Measurements from ENCODE around the gene PSD4.

Gene PSD4

DNA sequence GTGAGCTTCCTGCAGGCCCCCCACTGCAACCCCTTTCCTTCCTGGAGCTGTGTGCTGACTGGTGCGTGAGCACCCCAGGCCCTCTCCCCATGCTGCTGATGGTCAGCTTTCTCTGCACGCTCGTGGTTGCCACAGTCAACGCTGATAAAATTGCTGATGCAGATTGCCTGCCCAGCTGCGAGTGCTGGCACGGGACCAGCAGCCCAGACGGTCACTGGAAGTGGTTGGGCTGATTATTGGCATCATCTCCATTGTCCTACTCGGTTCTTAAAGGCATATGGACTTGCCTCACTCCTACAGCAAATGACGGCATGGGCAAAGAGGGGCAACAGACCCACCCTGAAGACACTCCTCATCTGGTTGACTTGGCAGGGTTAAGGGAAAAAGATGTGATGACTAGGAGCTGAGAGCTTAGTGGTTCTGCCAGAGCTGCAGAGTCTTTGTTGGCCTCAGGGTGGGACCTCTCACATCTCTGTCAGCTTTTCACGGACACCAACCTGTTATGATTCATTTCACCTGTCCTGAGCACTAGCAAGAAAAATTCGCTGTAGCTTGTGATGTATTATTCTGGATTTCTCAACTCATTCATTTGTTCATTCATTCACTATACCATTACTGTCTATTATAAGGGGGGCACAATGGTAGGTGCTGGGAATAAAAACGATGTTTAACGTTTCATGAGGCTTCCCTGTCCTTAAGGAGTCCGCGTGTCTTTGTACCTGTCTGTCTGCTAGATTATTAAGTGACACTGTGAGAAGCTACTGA lies 66.6 kb downstream of the PSD4 start:
- H3K4me3 ChIP-seq (replicated peaks in 1 of 2; ENCODE audit: low read depth in 2 of 2, low read length in 2 of 2), result no peak overlapping the region
- peak; percentile 91 to 95 for DNase-seq (ENCODE audit: low read depth in 2 of 2)
- TF ChIP-seq, protein P1, sequence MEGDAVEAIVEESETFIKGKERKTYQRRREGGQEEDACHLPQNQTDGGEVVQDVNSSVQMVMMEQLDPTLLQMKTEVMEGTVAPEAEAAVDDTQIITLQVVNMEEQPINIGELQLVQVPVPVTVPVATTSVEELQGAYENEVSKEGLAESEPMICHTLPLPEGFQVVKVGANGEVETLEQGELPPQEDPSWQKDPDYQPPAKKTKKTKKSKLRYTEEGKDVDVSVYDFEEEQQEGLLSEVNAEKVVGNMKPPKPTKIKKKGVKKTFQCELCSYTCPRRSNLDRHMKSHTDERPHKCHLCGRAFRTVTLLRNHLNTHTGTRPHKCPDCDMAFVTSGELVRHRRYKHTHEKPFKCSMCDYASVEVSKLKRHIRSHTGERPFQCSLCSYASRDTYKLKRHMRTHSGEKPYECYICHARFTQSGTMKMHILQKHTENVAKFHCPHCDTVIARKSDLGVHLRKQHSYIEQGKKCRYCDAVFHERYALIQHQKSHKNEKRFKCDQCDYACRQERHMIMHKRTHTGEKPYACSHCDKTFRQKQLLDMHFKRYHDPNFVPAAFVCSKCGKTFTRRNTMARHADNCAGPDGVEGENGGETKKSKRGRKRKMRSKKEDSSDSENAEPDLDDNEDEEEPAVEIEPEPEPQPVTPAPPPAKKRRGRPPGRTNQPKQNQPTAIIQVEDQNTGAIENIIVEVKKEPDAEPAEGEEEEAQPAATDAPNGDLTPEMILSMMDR (IDR thresholded peaks at IDR 0.05; ENCODE audit: low read depth, low read length), result no peak

DNA sequence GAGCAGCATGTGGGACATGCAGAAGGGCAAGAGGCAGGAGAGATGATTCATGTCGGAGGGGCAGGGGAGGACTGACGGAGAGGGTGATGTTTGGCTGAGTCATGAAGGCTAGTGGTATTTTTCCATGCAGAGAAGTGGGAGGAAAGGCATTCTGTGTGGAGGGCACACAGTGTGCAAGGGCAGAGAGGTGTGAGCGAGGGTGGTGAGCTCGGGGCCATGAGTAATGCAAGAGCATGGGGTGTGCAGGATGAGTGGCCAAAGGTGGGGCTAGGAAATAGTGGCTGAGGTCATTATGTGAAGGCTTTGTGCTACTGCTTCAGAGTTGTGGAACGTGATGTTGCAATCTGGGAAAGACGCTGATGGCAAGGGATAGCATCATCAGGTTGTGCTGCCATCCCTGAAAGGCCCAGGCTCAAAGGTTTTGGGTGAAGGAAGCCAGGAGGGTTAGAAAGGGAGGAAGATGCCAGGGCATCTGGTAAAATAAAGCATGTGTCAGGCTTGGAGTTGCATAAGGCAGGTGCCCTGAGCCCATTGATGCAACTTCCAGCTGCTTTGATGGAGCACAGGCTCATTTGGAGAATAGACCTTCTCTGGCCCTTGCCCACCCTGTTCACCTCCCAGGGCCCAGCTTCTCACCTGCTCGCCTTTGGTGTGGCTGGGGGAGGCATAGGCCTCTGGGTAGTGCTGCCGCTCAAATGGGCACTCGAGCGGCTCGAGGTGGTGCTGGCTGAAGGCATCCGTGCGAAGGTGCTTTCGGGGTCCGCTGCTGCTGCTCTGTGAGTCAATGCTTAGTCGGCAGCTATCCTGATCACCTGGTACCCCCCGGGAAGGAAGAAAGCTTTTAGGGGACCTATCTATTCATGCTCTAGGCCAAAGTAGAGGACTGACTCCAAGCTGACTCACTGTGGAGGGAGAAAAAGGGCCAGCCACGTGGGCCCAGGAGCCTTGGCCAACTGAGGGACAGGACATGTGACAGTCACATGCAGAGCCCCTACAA lies 67.4 kb downstream of the PSD4 start:
- TF ChIP-seq, protein P1 (IDR thresholded peaks at IDR 0.05; ENCODE audit: low read depth, low read length), result no peak
- peak; percentile 96 to 100 for DNase-seq (ENCODE audit: low read depth in 2 of 2)
- H3K4me3 ChIP-seq (replicated peaks in 1 of 2; ENCODE audit: low read depth in 2 of 2, low read length in 2 of 2), result no peak overlapping the region

DNA sequence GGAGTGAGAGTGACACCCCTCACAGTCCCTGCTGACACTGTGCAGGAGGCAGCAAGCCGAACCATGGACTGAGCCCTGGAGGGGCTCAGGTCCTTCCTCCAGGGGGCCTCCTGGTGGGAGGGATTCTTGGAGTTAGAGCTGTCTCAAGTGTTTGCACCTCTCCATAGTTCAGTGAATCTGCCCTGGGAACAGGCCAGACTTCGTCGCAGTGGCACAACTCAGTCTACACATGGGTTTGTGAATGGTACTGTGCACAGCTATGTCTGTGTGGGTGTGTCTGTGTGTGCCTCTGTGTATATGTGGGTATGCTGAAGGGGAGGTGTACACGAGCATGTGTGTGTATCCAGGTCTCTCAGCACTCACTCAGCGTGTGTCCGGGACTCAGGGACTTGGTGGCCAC lies 68.6 kb downstream of the PSD4 start:
- no peak for DNase-seq (ENCODE audit: low read depth in 2 of 2)
- H3K4me3 ChIP-seq (replicated peaks in 1 of 2; ENCODE audit: low read depth in 2 of 2, low read length in 2 of 2), result no peak overlapping the region
- TF ChIP-seq, protein P1 (IDR thresholded peaks at IDR 0.05; ENCODE audit: low read depth, low read length), result no peak

DNA sequence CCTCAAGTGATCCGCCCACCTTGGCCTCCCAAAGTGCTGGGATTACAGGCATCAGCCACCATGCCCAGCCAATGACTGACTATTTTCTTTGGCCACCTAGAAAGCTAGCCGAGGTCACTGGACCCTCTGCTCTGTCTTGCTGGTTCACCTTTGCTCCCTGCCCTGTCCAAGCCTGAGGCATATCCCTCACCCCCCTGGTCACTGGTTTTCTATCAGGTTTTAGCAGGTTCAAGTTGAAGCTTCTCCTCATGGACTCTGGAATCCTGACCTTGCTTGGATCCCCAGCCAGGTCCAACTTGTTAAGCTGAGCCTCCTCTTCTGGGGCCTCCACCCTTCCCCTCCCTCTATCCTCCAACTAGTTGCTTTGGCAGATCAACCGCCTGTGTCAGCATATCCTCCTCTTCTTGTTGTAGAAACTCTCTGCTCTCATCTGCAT lies 71.5 kb downstream of the PSD4 start:
- TF ChIP-seq, protein P1 (IDR thresholded peaks at IDR 0.05; ENCODE audit: low read depth, low read length), result no peak
- no peak for DNase-seq (ENCODE audit: low read depth in 2 of 2)
- no peak overlapping the region for H3K4me3 ChIP-seq (replicated peaks in 1 of 2; ENCODE audit: low read depth in 2 of 2, low read length in 2 of 2)

DNA sequence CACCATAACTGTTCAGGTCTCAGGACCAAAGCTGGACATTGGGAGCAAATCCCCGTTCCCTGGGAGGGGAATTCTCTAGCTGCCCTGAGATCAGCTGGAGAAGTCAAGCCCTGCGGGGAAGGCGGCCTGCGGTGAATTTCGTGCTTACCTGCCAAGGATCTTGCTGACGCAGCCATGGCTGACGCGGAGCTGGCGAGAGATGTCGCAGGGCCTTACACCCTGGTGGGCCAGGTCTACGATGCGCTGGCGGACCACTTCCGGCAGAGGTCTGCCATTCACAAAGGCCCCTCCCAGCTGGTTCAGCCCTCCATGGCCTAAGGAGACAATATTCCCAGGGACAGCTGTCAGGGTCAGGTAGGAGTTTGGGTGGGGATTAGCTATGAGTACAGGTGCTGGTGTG lies 72.8 kb downstream of the PSD4 start:
- H3K4me3 ChIP-seq (replicated peaks in 1 of 2; ENCODE audit: low read depth in 2 of 2, low read length in 2 of 2), result no peak overlapping the region
- TF ChIP-seq, protein P1 (IDR thresholded peaks at IDR 0.05; ENCODE audit: low read depth, low read length), result no peak
- DNase-seq (ENCODE audit: low read depth in 2 of 2), result no peak

DNA sequence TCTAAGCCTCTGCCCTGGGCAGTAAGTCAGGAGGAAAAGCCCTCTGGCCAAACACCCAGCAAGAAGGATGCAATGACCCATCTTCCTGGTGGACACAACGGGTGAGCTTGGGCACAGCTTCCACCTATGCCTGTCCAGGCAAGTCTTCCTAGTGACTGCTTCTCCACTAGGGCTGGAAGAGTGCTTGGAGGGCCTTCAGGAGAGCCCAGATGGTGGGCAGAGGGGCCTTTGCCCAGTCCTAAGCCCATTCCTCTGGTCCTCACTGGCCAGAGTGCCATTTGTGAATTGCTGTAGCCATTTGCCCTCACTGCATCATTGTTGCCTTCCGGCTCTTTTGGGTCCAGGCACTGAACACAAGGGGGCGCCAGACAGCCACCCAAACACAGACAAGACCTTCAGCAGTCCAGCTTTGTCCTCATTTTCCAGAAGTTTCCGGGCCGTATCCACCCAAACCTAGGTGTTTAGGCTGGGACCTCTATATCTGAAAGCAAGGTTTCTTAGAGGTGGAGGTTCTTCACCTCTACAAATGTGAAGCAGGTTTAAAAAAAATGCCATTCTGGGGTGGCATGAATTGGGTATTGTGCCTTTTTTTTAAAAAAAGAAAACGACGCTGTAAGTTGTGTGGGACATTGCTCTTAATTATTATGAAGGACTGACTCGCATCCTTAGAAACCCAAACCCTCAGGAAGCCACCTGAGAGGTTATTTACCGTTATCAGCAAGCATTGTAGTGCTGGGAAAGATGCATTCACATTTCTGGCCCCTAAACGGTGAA lies 75.4 kb downstream of the PSD4 start:
- peak; percentile 85 to 86 for DNase-seq (ENCODE audit: low read depth in 2 of 2)
- TF ChIP-seq, protein P1 (IDR thresholded peaks at IDR 0.05; ENCODE audit: low read depth, low read length), result peak; percentile 97
- no peak overlapping the region for H3K4me3 ChIP-seq (replicated peaks in 1 of 2; ENCODE audit: low read depth in 2 of 2, low read length in 2 of 2)

Measured in cardiac fibroblast (primary cell).